NCI-H1092 treated with DMSO at 0.1 percent for 48 hours (cell line): ENCODE data around the gene EMC8.

ENCODE experiments used
- DNase-seq: peaks from one replicate; lab custom pipeline; 2025; lab: John Stamatoyannopoulos, UW

The EMC8 gene

GRCh38 chr16:85755929-85756768 lies 43.2 kb downstream of the EMC8 start:
- DNase-seq = no peak

GRCh38 chr16:85754413-85754812 lies 44.9 kb downstream of the EMC8 start:
- peak; percentile 87 for DNase-seq

DNA sequence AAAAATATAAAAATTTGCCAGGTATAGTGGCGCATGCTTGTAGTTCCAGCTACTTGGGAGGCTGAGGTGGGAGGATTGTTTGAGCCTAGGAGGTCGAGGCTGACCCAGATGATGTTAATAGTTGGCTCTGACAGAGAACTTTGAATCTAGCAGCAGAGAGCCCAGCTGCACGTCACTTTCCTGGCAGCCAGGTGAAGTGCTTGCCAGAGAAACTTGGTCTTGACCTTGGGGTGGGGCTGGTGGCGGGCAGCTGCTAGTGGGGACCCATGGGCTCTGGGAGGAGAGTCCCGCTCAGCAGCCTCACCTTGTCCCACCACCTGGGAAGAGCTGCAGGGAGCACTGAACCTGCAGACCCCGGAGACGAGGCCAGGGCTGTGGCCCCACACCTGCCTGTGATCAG lies 45.4 kb downstream of the EMC8 start:
- peak; percentile 36 for DNase-seq

DNA sequence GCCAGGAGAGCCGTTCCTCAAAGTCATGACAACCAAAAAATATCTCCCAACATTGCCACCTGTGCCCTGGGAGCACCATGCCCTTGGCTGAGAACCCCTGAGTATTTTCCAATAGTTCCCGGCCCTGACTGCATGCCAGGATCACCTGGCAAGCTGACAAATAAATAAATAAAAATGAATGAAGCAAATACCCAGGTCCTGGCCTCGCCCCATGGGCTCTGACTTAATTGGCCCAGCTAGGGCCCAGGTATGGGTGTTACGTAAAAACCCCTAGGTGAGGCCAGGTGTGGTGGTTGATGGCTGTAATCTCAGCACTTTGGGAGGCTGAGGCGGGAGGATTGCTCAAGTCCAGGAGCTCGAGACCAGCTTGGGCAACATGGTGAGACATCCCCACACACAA lies 45.8 kb downstream of the EMC8 start:
- DNase-seq = peak; percentile 63

DNA sequence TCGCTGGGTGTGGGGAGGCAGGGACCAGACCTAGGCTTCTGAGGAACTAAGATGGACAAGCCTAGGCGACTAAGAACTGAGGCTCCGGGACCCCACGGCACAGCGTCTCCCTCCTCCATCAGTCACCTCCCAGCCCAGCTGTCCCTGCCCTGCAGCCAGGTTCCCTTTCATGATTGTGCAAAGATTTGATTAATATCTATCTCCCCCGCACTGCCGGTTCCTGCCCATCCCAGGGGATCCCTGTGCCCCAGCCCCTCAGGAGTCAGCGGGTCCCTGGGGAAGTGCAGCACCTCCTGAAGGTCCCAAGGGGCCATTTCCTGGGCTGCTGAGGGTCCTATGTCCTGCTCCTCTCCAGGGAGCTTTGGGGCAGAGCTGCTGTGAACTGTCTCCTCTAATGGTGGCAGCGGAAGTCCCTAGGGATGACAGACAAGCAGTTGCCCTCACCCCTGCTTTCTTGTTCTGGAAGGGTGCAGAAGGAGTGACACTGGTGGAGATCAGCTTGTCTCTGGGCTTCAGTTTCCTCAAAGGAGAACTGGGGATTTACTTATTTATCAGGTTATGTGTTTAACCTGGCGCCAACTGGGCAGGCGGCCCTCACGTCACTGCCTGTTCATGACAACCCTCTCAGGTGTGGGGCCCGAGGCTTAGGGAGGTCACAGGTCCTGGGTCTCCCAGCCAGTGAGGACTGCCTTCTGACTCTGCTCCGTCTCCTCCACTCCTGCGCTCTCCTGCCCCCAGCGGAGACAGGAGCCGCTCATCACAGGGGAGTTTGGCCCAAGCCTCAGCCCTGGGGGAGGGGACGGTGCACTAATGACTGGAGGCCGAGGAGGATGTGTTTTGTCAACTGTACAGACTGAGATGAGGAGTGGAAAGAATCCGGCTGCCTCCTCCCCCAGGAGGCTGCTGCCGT lies 46.6 kb downstream of the EMC8 start:
- peak; percentile 65 for DNase-seq

DNA sequence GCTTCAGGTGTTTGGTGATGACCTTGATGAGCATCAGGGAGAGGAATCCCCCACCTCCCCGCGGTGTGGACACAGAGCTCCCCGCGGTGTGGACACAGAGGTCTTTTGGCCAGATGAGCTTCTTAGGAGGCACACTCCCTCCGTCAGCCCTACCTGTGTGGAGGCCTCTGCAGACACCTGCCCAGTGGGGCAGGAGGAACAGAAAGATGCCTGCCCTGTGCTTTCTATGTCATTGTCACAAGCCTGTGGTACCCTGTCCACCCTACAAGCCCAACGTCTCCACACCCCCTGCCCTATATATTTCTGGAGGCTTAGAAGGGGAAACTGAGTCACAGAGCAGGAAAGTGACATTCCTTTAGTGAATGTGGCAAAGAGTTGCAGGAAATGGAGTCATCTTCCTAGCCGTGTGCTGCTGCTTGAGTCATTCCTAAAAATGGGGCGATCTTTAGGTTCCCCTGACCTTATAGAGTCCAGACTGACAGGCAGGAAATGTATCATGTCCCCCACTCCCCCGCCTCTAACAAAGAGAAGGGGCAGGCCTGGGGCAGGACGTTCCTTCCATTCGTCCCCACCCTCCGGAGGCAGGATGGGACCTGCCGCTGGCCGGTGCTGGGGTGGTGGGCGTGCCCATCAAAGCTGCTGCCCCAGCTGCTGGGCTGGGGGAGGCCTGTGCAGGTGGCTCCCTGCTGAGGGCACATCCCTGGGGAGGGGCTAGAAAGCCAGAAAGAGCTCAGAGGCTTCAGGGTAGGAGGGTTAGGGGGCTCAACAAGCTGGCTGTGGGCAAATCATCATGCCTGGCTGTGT lies 47.4 kb downstream of the EMC8 start:
- DNase-seq = no peak

- DNase-seq = no peak
Measured at GRCh38 chr16:85750827-85751697, 48.3 kb downstream of the EMC8 start, which contains the start of gene C16orf74. C16orf74 (minus strand) TSS chr16:85751096; CDS start chr16:85735217, 15,879 bp downstream.

GRCh38 chr16:85750146-85750826 lies 49.1 kb downstream of the EMC8 start:
- no peak for DNase-seq

- no peak for DNase-seq
Measured at GRCh38 chr16:85749771-85750145, 49.6 kb downstream of the EMC8 start.

DNA sequence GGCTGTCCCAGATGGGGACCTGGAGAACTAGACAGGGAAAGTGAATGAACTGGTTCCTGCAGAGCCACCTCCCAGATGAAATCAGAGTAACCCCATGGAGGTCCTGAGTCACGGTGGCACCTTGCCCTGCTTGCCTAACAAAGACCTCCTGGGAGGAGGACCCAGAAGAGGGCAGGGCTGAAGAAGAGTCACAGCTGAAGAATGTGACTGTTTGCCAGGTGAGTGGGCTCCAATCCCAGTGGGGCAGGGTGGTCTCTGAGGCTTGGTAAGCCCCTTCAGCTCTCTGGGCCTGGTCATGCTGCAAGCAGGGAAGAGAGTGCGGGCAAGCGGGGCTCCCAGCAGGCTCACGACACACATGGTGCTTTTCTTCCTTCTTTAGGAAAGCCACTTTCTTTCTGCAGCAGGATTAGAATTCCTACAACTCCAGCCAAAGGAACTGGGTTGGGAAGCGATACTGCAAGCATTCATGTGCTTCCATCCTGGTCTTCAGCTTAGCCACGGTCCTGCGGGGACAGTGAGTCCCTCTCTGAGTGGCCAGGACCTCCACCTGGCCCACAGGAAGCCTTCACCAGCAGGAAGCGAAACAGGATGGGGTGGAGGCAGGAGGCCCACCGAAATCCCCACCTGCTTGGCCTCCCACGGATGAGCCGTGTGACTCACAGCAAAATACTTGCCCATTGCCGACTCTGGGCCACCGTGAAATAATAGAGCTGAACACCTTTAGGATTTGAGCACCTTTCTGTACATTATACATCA lies 52.7 kb downstream of the EMC8 start:
- no peak for DNase-seq

GRCh38 chr16:85738923-85739715 lies 60.2 kb downstream of the EMC8 start:
- DNase-seq = no peak

- no peak for DNase-seq
Measured at GRCh38 chr16:85736921-85737320, 62.4 kb downstream of the EMC8 start.

DNA sequence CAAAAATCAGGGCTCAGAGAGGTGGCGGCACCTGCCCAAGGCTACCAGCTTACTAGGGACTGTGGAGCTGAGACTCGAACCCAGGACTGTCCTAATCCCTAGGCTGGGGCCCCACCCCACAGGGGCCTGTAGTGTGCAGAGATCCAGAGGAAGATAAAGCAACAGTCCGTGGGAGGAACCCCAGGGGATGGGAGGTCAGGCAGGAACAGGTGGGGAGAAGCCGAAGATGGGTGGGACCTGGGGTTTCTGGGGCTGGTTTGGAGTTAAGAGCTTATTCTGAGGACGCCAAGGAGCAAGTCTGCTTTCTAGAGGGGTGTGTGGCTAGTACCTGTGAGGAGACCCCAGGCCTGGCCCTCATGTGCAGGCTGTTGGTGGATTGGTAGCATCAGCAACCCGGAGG lies 63.4 kb downstream of the EMC8 start:
- DNase-seq = no peak

GRCh38 chr16:85735225-85735635 lies 64.1 kb downstream of the EMC8 start:
- no peak for DNase-seq

DNA sequence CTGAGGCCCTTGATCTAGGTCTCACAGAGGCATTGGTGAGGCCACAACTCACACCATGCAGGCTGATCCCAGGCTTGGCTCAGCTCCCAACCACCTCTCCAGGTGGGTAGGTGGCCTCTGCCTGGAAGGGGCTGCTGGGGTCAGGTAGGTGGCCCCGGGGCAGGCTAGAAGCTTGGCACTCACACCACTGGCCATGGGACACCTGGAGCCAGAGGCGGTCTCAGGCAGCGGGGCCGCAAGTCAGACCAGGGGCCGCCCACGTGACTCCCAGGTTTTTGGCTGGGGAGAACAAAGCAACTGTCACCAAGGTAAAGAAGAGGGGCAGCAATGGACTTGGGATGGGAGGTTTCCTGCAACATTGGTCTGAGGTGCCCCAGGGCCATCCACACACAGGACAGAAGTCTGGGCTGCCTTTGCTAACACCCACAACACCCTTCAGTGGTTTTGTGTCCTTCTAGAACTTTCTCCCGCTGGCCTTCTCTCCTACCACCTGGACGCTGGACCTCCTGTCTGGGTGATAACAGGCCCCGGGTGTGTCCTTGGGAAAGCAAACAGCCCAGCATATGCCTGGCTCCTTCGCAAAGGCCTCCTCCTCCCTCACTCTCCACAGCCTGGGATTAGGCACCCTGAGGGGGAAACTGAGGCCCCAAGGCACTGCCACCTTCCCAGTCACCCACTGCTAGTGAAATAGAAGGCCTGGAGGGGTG lies 64.9 kb downstream of the EMC8 start:
- no peak for DNase-seq

GRCh38 chr16:85733839-85734170 lies 65.5 kb downstream of the EMC8 start:
- DNase-seq = no peak

- DNase-seq = no peak
Measured at GRCh38 chr16:85733155-85733838, 66.0 kb downstream of the EMC8 start.

GRCh38 chr16:85731179-85731578 lies 68.2 kb downstream of the EMC8 start:
- DNase-seq = no peak
